ENCODE measurements around the gene ELMO1.

ELMO1 gene

GRCh38 chr7:37392673-37393017, 56.0 kb downstream of the ELMO1 start:
- Histone ChIP-seq H3K27ac (ENCODE audit: poor library complexity, severe bottlenecking) (no peak overlapping the region), H3K27me3 (ENCODE audit: insufficient read depth, poor library complexity, severe bottlenecking) (no peaks in the 10 kb centered on the region), H3K9me3 (ENCODE audit: severe bottlenecking) (no peaks in the 10 kb centered on the region), H3K4me1 (ENCODE audit: insufficient read depth, poor library complexity, severe bottlenecking) (no peaks in the 10 kb centered on the region), H3K36me3 (ENCODE audit: low read depth) (no peaks in the 10 kb centered on the region), H3K4me3 (ENCODE audit: severe bottlenecking) (no peak overlapping the region)
- DNase-seq (ENCODE audit: low spot score) (no peak), ATAC-seq (ENCODE audit: low read depth) (no peak)
- no peak for TF ChIP-seq CTCF (IDR thresholded peaks at IDR 0.05; ENCODE audit: poor library complexity, severe bottlenecking)

- TF ChIP-seq CTCF (IDR thresholded peaks at IDR 0.05; ENCODE audit: poor library complexity, severe bottlenecking), result no peak
- Histone ChIP-seq H3K4me1 (ENCODE audit: insufficient read depth, poor library complexity, severe bottlenecking) (no peaks in the 10 kb centered on the region), H3K4me3 (ENCODE audit: severe bottlenecking) (no peak overlapping the region), H3K27me3 (ENCODE audit: insufficient read depth, poor library complexity, severe bottlenecking) (no peaks in the 10 kb centered on the region), H3K36me3 (ENCODE audit: low read depth) (no peaks in the 10 kb centered on the region), H3K9me3 (ENCODE audit: severe bottlenecking) (no peaks in the 10 kb centered on the region), H3K27ac (ENCODE audit: poor library complexity, severe bottlenecking) (no peak overlapping the region)
- DNase-seq (ENCODE audit: low spot score) (no peak), ATAC-seq (ENCODE audit: low read depth) (no peak)
These were observed 56.6 kb downstream of the ELMO1 start for GRCh38 chr7:37391791-37392672.

- no peak for DNase-seq (ENCODE audit: low spot score)
- no peak overlapping the region for H3K4me3 ChIP-seq (ENCODE audit: severe bottlenecking)
These were observed 58.5 kb downstream of the ELMO1 start for GRCh38 chr7:37390114-37390513.

GRCh38 chr7:37388811-37389210, 59.9 kb downstream of the ELMO1 start:
- no peak for TF ChIP-seq CTCF (IDR thresholded peaks at IDR 0.05; ENCODE audit: poor library complexity, severe bottlenecking)
- H3K27me3 ChIP-seq (ENCODE audit: insufficient read depth, poor library complexity, severe bottlenecking), result no peaks in the 10 kb centered on the region
- H3K4me3 ChIP-seq (ENCODE audit: severe bottlenecking), result no peak overlapping the region
- no peak for ATAC-seq (ENCODE audit: low read depth)
- no peaks in the 10 kb centered on the region for H3K36me3 ChIP-seq (ENCODE audit: low read depth)
- DNase-seq (ENCODE audit: low spot score), result no peak
- H3K9me3 ChIP-seq (ENCODE audit: severe bottlenecking), result no peaks in the 10 kb centered on the region
- no peaks in the 10 kb centered on the region for H3K4me1 ChIP-seq (ENCODE audit: insufficient read depth, poor library complexity, severe bottlenecking)
- H3K27ac ChIP-seq (ENCODE audit: poor library complexity, severe bottlenecking), result no peak overlapping the region

More at GRCh38 chr7:37390114-37390513, 58.5 kb downstream of the ELMO1 start:
- H3K4me1 ChIP-seq (ENCODE audit: insufficient read depth, poor library complexity, severe bottlenecking), result no peaks in the 10 kb centered on the region
- no peak overlapping the region for H3K27ac ChIP-seq (ENCODE audit: poor library complexity, severe bottlenecking)
- no peaks in the 10 kb centered on the region for H3K27me3 ChIP-seq (ENCODE audit: insufficient read depth, poor library complexity, severe bottlenecking)
- no peak for TF ChIP-seq CTCF (IDR thresholded peaks at IDR 0.05; ENCODE audit: poor library complexity, severe bottlenecking)
- ATAC-seq (ENCODE audit: low read depth), result no peak
- no peaks in the 10 kb centered on the region for H3K36me3 ChIP-seq (ENCODE audit: low read depth)
- no peaks in the 10 kb centered on the region for H3K9me3 ChIP-seq (ENCODE audit: severe bottlenecking)

- Histone ChIP-seq H3K4me1 (ENCODE audit: insufficient read depth, poor library complexity, severe bottlenecking) (no peaks in the 10 kb centered on the region), H3K36me3 (ENCODE audit: low read depth) (no peaks in the 10 kb centered on the region), H3K27me3 (ENCODE audit: insufficient read depth, poor library complexity, severe bottlenecking) (no peaks in the 10 kb centered on the region), H3K27ac (ENCODE audit: poor library complexity, severe bottlenecking) (no peak overlapping the region), H3K4me3 (ENCODE audit: severe bottlenecking) (no peak overlapping the region), H3K9me3 (ENCODE audit: severe bottlenecking) (no peaks in the 10 kb centered on the region)
- TF ChIP-seq CTCF (IDR thresholded peaks at IDR 0.05; ENCODE audit: poor library complexity, severe bottlenecking), result no peak
- DNase-seq (ENCODE audit: low spot score) (no peak), ATAC-seq (ENCODE audit: low read depth) (no peak)
These were observed 62.9 kb downstream of the ELMO1 start for GRCh38 chr7:37385787-37386186.

Data from RWPE2 (cell line).